HEK293 (cell line): ENCODE data around the gene DDX50.

Experiments
- GLI2 ChIP-seq: fragments of 450-650 bp; formaldehyde crosslinking; IDR thresholded peaks from 2 replicates; pipeline ENCODE4; 2017; ENCODE audit warnings: missing biosample characterization, missing genetic modification characterization, low read depth, borderline replicate concordance
- GLIS2 ChIP-seq: fragments of 450-650 bp; formaldehyde crosslinking; IDR thresholded peaks from 2 replicates; pipeline ENCODE4 v1.5.1; 2016; ENCODE audit warnings: missing biosample characterization, missing genetic modification characterization
- HOXD13 ChIP-seq: sonication (generic); formaldehyde crosslinking; IDR thresholded peaks from 2 replicates; pipeline ENCODE4 v1.8.0; 2022; ENCODE audit warnings: missing genetic modification reagents, borderline replicate concordance
- MYNN ChIP-seq: fragments of 450-650 bp; formaldehyde crosslinking; IDR thresholded peaks from 2 replicates; pipeline ENCODE4 v1.5.1; 2016; ENCODE audit warnings: missing biosample characterization, missing genetic modification characterization, borderline replicate concordance
- SCRT2 ChIP-seq: fragments of 450-650 bp; formaldehyde crosslinking; IDR thresholded peaks from 2 replicates; pipeline ENCODE4 v1.5.1; 2016; ENCODE audit warnings: missing biosample characterization, missing genetic modification characterization
- SP2 ChIP-seq: fragments of 450-650 bp; formaldehyde crosslinking; IDR thresholded peaks from 2 replicates; pipeline ENCODE4 v1.5.1; 2016; ENCODE audit warnings: missing biosample characterization, missing genetic modification characterization
- WT1 ChIP-seq: fragments of 450-650 bp; formaldehyde crosslinking; IDR thresholded peaks from 2 replicates; pipeline ENCODE4 v1.5.1; 2016; ENCODE audit warnings: missing biosample characterization, missing genetic modification characterization
- YY1 ChIP-seq: fragments of 450-650 bp; formaldehyde crosslinking; IDR thresholded peaks from 2 replicates; pipeline ENCODE4 v1.5.1; 2018; ENCODE audit warnings: missing biosample characterization, missing genetic modification characterization
- ZNF19 ChIP-seq: fragments of 450-650 bp; formaldehyde crosslinking; IDR thresholded peaks from 2 replicates; pipeline ENCODE4; 2016; ENCODE audit warnings: missing biosample characterization, missing genetic modification characterization, low read depth
- ZNF292 ChIP-seq: fragments of 450-650 bp; formaldehyde crosslinking; IDR thresholded peaks from 2 replicates; pipeline ENCODE4 v1.5.1; 2016; ENCODE audit warnings: low read depth, missing biosample characterization, missing genetic modification characterization, borderline replicate concordance
- ZNF324 ChIP-seq: fragments of 450-650 bp; formaldehyde crosslinking; IDR thresholded peaks from 2 replicates; pipeline ENCODE4 v1.5.1; 2016; ENCODE audit warnings: missing biosample characterization, missing genetic modification characterization
- ZNF37A ChIP-seq: fragments of 450-650 bp; IDR thresholded peaks from 2 replicates; pipeline ENCODE4 v1.5.1; 2018; ENCODE audit warnings: missing biosample characterization, missing genetic modification characterization
- ZNF391 ChIP-seq: fragments of 450-650 bp; formaldehyde crosslinking; IDR thresholded peaks from 2 replicates; pipeline ENCODE4 v1.5.1; 2016; ENCODE audit warnings: low read depth, missing biosample characterization, missing genetic modification characterization, borderline replicate concordance
- ZNF433 ChIP-seq: fragments of 450-650 bp; formaldehyde crosslinking; IDR thresholded peaks from 2 replicates; pipeline ENCODE4 v1.5.1; 2016; ENCODE audit warnings: missing biosample characterization, missing genetic modification characterization, low read depth
- ZNF48 ChIP-seq: fragments of 450-650 bp; formaldehyde crosslinking; IDR thresholded peaks from 2 replicates; pipeline ENCODE4 v1.5.1; 2016; ENCODE audit warnings: missing biosample characterization, missing genetic modification characterization
- ZNF501 ChIP-seq: fragments of 450-650 bp; formaldehyde crosslinking; IDR thresholded peaks from 2 replicates; pipeline ENCODE4 v1.5.1; 2016; ENCODE audit warnings: missing biosample characterization, missing genetic modification characterization
- ZNF510 ChIP-seq: fragments of 450-650 bp; formaldehyde crosslinking; IDR thresholded peaks from 2 replicates; pipeline ENCODE4 v1.5.1; 2018; ENCODE audit warnings: mild to moderate bottlenecking, missing genetic modification characterization, missing biosample characterization; ENCODE audit not compliant: insufficient replicate concordance
- ZNF548 ChIP-seq: fragments of 450-650 bp; formaldehyde crosslinking; IDR thresholded peaks from 2 replicates; pipeline ENCODE4 v1.5.1; 2016; ENCODE audit warnings: missing biosample characterization, missing genetic modification characterization
- ZNF629 ChIP-seq: fragments of 450-650 bp; formaldehyde crosslinking; IDR thresholded peaks from 2 replicates; pipeline ENCODE4 v1.5.1; 2017; ENCODE audit warnings: missing biosample characterization, missing genetic modification characterization
- ZNF701 ChIP-seq: fragments of 450-650 bp; formaldehyde crosslinking; IDR thresholded peaks from 2 replicates; pipeline ENCODE4 v1.5.1; 2016; ENCODE audit warnings: missing biosample characterization, missing genetic modification characterization
- ZSCAN23 ChIP-seq: fragments of 450-650 bp; formaldehyde crosslinking; IDR thresholded peaks from 2 replicates; pipeline ENCODE4 v1.5.1; 2016; ENCODE audit warnings: missing biosample characterization, missing genetic modification characterization
- TF ChIP-seq, protein P1 (sequence below): fragments of 450-650 bp; formaldehyde crosslinking; IDR thresholded peaks from 2 replicates; pipeline ENCODE4 v1.5.1; 2016; ENCODE audit warnings: missing biosample characterization, missing genetic modification characterization
- TF ChIP-seq, protein P2 (sequence below): fragments of 450-650 bp; formaldehyde crosslinking; IDR thresholded peaks from 2 replicates; pipeline ENCODE4 v1.5.1; 2016; ENCODE audit warnings: missing biosample characterization, missing genetic modification characterization
- TF ChIP-seq, protein P3 (sequence below): fragments of 450-650 bp; formaldehyde crosslinking; IDR thresholded peaks from 2 replicates; pipeline ENCODE4 v1.5.0; 2017; ENCODE audit warnings: missing biosample characterization, missing genetic modification characterization, borderline replicate concordance
- TF ChIP-seq, protein P4 (sequence below): fragments of 450-650 bp; formaldehyde crosslinking; IDR thresholded peaks from 2 replicates; pipeline ENCODE4 v1.5.1; 2016; ENCODE audit warnings: missing biosample characterization, missing genetic modification characterization, borderline replicate concordance
- TF ChIP-seq, protein P5 (sequence below): fragments of 450-650 bp; formaldehyde crosslinking; optimal IDR thresholded peaks from 2 replicates; pipeline ENCODE3; 2016; ENCODE audit warnings: missing biosample characterization, mild to moderate bottlenecking, missing genetic modification characterization

DDX50 gene

DNA sequence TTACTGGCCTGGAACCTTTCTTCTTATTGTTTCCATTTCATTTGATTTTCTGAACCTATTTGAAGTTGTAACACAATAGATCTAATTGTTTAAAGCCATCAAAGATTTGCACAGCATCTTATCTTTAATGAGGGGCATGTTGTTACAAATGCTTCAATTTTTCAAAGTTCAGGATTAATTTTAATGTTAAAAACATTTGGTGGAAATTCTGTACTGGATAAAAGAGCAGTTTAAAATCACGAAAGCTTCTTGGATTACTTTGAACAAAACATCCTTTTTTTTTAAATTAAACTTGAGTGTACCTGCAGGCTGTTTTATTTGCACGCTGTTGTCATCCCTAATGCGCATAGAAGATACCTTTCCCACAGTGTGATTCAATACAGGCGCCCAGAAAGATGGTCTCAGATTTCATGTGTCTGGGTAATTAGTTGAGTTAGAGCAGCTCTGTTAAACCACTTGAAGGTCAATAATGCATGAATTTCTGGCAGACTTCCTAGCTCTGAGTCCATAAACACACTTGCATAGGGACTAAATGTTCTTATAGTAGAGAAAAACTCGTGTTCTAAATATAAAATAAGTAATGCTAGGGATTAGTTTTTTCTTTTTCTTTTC lies 29.3 kb upstream of the DDX50 start (continued):
- TF ChIP-seq, protein P1, sequence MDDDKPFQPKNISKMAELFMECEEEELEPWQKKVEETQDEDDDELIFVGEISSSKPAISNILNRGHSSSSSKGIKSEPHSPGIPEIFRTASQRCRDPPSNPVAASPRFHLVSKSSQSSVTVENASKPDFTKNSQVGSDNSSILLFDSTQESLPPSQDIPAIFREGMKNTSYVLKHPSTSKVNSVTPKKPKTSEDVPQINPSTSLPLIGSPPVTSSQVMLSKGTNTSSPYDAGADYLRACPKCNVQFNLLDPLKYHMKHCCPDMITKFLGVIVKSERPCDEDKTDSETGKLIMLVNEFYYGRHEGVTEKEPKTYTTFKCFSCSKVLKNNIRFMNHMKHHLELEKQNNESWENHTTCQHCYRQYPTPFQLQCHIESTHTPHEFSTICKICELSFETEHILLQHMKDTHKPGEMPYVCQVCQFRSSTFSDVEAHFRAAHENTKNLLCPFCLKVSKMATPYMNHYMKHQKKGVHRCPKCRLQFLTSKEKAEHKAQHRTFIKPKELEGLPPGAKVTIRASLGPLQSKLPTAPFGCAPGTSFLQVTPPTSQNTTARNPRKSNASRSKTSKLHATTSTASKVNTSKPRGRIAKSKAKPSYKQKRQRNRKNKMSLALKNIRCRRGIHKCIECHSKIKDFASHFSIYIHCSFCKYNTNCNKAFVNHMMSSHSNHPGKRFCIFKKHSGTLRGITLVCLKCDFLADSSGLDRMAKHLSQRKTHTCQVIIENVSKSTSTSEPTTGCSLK (tag by site-specific recombination), result no peak
- TF ChIP-seq ZNF548 (tag by site-specific recombination) (no peak), ZNF701 (tag by site-specific recombination) (no peak), GLI2 (tag by site-specific recombination) (peak; percentile 84; the same call in 1 of the 2 replicates), ZNF37A (tag by site-specific recombination) (no peak), GLIS2 (tag by site-specific recombination) (no peak), WT1 (peak; percentile 91), ZNF629 (peak; percentile 96), HOXD13 (CRISPR knock-in tag) (no peak), ZNF324 (tag by site-specific recombination) (peak; percentile 50; the same call in 1 of the 2 replicates), ZNF501 (tag by site-specific recombination) (0 out of 2 replicates have a peak, but pooled peaks have one; percentile 42), ZNF391 (tag by site-specific recombination) (peak; percentile 82; the same call in 1 of the 2 replicates), ZNF510 (tag by site-specific recombination) (no peak), ZNF19 (tag by site-specific recombination) (no peak), ZNF292 (tag by site-specific recombination) (no peak), ZNF433 (tag by site-specific recombination) (no peak), MYNN (tag by site-specific recombination) (no peak), SP2 (no peak), ZNF48 (no peak), ZSCAN23 (tag by site-specific recombination) (peak; percentile 59; the same call in 1 of the 2 replicates), YY1 (tag by site-specific recombination) (no peak), SCRT2 (tag by site-specific recombination) (peak; percentile 60; the same call in 1 of the 2 replicates)
- TF ChIP-seq, protein P2, sequence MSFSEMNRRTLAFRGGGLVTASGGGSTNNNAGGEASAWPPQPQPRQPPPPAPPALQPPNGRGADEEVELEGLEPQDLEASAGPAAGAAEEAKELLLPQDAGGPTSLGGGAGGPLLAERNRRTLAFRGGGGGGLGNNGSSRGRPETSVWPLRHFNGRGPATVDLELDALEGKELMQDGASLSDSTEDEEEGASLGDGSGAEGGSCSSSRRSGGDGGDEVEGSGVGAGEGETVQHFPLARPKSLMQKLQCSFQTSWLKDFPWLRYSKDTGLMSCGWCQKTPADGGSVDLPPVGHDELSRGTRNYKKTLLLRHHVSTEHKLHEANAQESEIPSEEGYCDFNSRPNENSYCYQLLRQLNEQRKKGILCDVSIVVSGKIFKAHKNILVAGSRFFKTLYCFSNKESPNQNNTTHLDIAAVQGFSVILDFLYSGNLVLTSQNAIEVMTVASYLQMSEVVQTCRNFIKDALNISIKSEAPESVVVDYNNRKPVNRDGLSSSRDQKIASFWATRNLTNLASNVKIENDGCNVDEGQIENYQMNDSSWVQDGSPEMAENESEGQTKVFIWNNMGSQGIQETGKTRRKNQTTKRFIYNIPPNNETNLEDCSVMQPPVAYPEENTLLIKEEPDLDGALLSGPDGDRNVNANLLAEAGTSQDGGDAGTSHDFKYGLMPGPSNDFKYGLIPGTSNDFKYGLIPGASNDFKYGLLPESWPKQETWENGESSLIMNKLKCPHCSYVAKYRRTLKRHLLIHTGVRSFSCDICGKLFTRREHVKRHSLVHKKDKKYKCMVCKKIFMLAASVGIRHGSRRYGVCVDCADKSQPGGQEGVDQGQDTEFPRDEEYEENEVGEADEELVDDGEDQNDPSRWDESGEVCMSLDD (tag by site-specific recombination), result no peak
- TF ChIP-seq, protein P3, sequence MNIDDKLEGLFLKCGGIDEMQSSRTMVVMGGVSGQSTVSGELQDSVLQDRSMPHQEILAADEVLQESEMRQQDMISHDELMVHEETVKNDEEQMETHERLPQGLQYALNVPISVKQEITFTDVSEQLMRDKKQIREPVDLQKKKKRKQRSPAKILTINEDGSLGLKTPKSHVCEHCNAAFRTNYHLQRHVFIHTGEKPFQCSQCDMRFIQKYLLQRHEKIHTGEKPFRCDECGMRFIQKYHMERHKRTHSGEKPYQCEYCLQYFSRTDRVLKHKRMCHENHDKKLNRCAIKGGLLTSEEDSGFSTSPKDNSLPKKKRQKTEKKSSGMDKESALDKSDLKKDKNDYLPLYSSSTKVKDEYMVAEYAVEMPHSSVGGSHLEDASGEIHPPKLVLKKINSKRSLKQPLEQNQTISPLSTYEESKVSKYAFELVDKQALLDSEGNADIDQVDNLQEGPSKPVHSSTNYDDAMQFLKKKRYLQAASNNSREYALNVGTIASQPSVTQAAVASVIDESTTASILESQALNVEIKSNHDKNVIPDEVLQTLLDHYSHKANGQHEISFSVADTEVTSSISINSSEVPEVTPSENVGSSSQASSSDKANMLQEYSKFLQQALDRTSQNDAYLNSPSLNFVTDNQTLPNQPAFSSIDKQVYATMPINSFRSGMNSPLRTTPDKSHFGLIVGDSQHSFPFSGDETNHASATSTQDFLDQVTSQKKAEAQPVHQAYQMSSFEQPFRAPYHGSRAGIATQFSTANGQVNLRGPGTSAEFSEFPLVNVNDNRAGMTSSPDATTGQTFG (tag by site-specific recombination), result no peak
- TF ChIP-seq, protein P4, sequence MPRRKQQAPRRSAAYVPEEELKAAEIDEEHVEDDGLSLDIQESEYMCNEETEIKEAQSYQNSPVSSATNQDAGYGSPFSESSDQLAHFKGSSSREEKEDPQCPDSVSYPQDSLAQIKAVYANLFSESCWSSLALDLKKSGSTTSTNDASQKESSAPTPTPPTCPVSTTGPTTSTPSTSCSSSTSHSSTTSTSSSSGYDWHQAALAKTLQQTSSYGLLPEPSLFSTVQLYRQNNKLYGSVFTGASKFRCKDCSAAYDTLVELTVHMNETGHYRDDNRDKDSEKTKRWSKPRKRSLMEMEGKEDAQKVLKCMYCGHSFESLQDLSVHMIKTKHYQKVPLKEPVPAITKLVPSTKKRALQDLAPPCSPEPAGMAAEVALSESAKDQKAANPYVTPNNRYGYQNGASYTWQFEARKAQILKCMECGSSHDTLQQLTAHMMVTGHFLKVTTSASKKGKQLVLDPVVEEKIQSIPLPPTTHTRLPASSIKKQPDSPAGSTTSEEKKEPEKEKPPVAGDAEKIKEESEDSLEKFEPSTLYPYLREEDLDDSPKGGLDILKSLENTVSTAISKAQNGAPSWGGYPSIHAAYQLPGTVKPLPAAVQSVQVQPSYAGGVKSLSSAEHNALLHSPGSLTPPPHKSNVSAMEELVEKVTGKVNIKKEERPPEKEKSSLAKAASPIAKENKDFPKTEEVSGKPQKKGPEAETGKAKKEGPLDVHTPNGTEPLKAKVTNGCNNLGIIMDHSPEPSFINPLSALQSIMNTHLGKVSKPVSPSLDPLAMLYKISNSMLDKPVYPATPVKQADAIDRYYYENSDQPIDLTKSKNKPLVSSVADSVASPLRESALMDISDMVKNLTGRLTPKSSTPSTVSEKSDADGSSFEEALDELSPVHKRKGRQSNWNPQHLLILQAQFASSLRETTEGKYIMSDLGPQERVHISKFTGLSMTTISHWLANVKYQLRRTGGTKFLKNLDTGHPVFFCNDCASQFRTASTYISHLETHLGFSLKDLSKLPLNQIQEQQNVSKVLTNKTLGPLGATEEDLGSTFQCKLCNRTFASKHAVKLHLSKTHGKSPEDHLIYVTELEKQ (tag by site-specific recombination), result peak; percentile 93
- TF ChIP-seq, protein P5, sequence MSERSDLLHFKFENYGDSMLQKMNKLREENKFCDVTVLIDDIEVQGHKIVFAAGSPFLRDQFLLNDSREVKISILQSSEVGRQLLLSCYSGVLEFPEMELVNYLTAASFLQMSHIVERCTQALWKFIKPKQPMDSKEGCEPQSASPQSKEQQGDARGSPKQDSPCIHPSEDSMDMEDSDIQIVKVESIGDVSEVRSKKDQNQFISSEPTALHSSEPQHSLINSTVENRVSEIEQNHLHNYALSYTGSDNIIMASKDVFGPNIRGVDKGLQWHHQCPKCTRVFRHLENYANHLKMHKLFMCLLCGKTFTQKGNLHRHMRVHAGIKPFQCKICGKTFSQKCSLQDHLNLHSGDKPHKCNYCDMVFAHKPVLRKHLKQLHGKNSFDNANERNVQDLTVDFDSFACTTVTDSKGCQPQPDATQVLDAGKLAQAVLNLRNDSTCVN (tag by site-specific recombination), result no peak
